HG02840 (cell line): ENCODE measurements around the gene UBE2L5.

Experiments
- ATAC-seq: cut with Tn5 transposase; IDR thresholded peaks from one replicate; pipeline ENCODE4 v1.9.1; 2021; ENCODE audit warnings: mild to moderate bottlenecking, moderate library complexity, moderate number of reproducible peaks; ENCODE audit not compliant: unreplicated experiment, low FRiP score

UBE2L5 gene

DNA sequence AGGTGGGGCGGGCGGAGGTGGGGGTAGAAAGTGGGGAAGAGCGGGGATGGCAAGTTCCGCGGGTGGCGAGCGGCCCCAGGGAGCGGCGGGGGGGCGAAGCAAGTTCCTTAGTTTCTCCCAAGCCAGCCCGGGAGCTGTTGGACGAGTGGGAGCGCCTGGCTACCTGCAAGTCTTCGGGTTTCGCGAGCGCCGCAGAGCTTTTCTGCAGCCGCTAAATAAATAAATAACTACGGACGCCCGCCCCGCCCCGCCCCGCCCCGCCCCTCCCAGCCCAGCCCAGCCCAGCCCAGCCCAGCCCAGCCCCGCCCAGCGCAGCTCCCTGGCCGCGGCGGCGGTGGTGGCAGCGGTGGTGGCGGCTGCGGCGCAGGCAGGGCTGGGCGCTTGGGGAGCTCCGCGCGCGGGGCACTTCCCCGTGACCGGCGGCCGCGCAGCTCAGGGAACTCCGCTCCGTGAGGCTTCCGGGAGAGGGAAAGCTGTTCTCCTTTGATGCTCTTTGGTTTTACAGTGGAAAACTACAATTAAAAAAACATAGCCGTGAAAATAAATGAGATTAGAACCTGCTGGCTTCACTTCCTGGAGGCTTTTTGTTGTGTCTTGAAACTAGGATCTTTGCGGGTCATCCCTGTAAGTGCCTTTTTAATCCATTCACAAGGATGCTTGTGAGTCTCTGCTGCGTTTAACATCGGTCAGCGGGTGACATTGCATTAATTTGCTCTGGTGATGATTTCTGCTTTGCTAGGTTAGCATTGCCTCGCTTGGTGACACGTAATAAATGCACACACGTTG lies at the start of gene UBE2L5:
Gene UBE2L5 (plus strand): TSS at position 440 of the 786 bp plus-strand sequence. CDS start 5,498 bp downstream, outside the sequence.
- peak; percentile 62 for ATAC-seq

DNA sequence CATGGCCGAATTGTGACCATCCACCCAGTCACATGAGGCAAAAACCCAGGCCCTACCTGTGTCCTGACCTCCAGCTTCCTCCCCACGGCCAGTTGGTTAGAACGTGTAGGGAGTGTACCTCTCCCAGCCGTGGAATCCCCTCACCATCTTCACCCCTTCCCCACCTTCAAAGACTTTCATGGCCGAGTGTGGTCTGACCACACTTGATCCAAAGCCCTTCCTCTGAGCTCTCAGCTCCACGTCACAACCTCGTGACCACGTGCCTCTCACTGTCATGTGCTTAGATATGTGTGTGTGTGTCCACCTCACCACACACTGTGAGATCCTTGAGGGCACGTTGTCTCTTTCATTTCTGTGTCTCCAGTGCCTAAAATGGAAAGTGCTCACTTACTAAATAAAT lies 48.6 kb upstream of the UBE2L5 start:
- no peak for ATAC-seq

DNA sequence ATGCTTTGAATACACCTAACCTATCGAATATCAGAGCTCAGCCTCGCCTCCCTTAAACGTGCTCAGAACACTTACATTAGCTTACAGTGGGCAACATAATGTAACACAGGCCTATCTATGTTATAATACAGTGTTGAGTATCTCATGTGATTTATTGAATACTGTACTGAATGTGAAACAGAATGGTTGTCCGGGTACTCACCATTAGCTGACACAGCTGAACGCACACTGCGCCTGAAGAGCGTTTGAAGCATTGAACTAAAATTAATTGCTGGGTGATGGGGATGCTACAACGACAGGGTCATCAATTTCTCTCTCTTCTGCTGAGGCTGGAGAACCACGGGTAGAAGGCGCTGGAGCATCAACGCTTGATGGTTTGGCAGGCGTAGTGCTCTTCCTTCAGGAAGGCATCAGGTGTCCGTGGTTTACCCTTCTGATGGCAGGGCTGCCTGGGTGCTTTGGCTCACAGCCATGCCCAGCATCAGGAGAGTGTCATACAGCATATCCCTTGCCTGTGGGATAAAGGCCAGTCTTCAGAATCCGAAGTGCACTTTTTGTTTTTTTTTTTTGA lies 46.9 kb upstream of the UBE2L5 start:
- no peak for ATAC-seq

DNA sequence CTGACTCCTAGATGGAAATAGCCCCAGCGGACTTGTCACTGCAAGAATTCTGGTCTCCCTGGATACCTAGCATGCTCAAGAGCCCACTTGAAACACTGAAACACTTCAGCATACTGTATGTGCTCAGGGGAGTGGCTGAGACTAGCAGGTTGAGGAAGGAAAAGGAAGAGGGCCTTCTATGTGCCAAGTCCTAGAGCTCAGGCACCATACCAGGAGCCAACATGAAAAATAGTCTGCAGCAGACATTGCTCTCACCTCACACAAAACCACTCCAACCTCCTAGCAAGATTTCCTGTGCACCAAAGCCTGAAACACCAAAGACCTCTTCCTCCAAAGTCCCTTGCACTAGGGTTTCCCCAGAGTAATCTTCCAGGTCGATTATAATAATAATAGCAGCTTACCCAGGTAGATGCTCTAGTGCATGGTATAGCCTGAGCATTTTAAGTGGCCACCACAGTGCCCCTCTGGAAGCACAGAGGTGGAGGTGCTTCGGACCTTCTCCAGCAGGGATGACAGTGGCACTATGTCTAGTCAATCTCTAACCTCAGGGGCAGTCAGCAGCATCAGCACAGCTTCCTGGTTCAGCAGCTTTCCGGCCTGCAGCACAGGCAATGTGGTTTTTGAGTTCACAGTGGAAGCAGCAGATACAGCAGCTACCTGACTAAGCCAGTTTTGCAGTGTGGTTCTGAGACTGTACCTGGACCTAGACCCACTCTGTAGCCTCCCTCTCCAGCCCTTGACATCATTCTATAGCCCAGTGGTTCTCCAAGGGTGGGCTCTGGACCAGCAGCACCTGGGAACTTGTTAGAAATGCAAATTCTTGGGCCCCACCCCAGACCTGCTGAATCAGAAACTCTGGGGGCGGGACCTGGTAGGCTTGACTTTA lies 45.6 kb upstream of the UBE2L5 start:
- peak; percentile 51 for ATAC-seq

DNA sequence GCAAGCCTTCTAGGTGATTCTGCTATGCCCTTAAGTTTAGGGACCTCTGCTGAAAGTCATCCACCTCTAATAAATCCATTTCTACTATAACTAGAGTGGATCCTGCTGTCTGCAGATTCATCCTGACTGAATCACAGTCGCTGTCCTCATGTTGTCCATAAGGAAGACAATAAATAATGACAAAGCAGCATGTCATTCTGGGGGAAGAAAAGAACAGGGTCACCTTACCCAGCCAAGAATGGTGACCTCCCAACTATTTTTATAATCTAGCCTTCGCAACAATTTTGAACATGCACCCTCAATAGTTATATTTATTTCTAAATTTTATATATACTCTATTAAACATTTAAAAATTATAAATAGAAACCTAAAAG lies 45.0 kb upstream of the UBE2L5 start:
- ATAC-seq: no peak

DNA sequence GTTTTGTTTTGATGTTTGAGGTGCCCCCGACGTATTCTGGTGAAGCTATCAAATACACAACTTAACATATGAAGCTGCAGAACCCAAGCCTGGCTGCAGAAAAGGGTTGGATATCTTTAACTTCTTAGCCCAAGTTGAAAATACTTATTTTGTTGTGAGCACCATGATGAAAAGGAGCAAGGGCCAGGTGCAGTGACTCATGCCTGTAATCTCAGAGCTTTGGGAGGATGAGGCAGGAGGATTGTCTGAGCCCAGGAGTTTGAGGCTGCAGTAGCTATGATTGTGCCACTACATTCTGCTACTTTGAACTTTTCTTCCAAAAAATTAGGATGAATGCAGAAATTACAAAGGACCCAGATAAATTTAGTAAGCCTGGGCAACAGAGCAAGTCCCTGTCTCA lies 44.1 kb upstream of the UBE2L5 start:
- no peak for ATAC-seq

DNA sequence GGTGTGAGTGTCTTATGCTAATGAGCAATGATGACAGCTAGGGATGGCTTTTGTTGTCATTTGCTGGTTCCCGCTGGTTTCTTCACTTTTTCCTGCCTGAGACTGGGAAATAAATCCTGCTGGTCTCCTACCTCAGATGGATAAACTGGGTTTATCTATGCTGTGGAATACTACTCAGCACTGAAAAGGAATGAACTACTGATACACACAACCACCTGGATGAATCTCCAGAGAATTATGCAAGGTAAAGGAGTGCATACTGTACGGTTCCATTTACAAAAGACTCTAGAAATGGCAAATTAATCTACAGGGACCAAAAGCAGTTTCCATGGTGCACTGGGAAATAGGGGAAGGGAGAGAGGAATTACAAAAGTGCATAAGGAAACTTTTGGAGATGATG lies 41.2 kb upstream of the UBE2L5 start:
- no peak for ATAC-seq

DNA sequence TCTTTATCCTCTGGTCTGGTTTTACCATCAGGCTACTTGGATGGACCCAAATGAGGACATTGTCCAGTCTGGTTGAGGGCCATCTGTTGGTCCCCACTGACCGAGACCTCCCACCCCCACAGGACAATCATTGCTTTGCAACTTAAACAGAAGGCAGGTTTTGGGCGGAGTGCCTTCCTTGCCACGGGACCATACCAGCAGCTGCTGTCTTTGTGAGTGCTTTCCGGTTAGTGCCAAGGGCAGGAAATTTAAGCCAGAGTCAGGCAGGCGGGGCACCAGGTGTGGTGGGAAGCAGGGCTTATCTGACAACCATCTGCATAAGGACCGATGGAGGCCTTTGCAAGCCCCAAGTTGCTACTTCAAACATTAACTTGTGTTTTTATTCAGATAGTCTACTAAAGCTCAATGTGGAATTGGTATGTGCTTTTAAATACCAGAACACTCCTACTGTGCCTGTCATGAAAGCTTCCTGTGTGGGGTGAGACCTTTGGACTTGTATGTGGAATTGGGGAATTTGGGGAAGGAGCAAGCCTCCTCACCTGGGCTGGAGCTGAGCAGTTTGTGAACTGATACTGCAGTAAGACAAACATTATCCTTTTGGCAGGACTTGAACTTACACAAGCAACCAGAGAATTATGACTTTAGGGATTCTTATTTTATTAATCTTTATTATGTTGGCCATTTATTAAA lies 39.3 kb upstream of the UBE2L5 start:
- ATAC-seq: no peak

DNA sequence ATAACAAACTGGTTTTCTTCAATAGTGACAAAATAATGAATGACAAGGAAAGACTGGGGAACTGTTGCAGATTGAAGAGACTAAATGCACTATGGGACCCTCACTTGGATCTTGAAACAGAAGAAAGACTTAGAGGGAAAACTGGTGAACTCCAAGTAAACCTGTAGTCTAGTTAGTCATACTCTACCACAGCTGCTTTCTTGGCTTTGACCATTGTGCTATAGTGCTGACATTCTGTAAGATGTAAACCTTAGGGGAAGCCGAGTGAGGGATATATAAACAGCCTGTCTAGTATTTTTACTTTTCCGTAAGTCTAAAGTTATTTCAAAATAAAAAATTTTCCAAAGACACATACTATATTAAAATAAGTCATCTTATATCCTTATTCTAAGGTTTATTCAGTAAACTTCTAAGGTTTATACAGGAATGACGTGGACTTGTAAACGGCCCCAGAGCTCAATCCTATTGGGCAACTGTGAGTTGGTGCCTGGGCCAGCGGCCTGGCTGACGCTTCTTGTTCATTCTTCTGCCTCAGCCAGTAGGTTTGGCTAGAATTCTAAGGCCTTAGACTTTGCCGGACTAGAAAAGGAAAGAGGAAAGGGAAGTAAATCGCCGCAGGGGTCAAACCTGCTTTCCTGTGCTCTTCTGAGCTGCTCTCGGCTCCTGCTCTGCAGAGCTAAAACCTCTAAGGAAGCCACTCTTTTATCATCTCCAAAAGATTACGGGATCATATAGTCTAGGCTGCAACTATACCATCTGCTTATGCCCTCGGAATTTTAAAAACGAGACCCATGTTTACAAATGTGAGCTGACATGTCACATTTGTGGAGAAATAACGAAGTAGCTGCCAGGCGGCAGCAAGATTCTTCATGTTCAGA lies 33.6 kb upstream of the UBE2L5 start:
- ATAC-seq: no peak

DNA sequence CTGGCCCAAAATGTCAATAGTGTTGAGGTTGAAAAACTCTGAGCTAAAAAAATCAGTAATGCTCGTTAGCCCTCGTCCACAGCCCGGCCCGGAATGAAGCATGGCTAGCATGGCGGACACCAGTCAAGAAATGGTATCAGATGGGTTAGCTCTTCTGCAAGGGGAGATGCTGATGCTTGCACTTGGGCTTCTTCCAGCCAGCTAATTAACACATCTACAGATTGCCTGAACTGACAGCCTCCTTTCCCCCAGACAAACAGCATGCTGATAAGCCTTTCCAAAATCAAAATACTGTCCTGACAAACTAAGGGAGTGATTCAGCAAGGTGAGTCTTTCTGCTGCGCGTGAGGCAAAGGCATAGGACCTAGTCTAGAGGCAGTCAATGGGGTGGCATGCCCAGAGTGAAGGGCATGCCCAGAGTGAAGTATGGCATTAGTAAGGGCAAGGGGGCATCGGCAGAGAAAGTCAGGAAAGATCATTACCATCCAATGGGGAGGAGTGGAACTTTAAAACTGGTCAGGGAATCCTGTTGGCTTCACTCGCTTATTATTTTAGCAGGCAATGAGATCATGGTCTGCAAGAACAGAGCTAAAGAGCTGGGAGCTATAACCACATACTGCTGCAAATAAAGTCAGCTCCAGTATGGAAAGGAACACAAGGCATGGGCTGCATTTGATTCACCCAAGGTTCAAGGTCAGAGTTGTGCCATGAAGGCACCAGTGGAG lies 30.2 kb upstream of the UBE2L5 start:
- no peak for ATAC-seq

DNA sequence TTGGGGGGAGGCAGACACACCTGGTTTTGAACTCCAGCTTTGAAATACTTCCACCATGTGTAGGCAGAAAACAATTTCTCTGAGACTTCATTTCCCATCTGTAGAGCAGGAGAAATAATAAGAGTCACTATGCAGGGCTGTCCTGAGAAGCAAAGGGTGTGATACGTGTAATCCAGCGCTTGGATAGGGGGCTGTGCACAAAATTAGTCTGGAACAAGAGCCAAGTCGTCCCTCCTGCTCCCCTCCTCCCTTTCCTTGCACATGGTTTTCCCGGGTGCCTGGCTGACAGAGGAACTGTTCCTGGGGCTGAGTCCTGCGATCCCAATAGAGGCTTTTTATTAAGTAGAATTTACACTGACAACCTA lies 29.6 kb upstream of the UBE2L5 start:
- ATAC-seq: no peak

DNA sequence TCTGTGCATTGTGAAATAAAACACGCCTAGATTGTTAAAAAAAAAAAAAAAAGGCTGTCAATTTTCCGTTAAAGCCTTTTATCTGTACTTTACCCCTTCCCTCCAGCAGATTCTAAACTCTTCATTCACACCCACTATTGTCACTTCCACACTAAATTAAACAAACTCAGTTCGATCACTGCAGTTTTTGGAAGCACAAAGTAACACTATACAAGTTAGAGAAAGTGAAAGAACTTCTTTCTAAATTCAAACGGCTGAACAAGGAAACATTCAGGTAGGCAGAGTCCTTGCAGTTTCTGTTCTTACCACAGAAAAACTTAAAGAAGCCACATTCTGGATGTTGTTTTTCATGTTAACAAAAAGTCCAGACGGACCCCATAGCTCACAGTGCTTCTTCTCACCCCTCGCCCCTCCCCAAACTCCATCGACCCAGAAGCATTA lies 27.5 kb upstream of the UBE2L5 start:
- ATAC-seq: peak; percentile 42

DNA sequence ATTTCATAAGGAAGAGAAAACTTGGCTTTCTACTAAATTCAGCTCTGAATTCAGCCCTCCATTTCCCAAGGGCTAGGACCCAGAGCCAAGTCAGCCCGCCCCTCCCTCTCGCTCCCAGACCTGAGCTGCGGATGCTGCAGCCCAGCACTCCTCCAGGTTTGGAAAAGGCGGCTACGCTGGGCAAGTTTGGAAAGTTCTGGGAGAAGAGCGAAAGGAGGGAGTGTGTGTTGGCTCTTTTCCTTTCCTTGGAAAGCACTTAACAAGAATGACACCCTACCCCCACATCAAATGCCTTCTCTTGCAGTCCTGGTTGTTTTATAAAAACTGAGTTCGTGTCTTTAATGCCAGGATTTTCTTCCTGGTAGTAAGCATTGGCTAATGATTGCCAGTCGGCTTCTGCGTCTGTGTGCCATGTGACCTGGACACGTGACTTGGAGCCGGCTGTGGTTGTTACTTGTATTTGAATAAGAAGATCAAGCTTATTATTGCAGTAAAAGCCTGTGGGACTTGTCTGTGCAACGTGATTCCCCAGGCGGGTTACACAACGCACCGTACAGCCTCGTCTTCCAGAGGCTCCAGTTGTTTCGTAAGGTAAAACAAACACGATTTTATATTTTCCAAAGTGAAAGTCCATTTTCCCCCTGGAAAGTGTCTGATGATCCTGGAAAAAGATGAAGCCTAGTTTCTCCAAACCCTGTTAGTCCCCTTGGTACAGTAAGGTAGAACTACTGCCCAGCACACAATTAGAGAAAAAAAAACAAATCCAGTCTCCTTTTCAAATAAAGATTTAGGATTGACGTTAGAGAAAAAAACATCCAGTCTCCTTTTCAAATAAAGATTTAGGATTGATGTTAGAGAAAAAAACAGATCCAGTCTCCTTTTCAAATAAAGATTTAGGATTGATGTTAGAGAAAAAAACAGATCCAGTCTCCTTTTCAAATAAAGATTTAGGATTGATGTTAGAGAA lies 26.8 kb upstream of the UBE2L5 start:
- peak; percentile 57 for ATAC-seq

DNA sequence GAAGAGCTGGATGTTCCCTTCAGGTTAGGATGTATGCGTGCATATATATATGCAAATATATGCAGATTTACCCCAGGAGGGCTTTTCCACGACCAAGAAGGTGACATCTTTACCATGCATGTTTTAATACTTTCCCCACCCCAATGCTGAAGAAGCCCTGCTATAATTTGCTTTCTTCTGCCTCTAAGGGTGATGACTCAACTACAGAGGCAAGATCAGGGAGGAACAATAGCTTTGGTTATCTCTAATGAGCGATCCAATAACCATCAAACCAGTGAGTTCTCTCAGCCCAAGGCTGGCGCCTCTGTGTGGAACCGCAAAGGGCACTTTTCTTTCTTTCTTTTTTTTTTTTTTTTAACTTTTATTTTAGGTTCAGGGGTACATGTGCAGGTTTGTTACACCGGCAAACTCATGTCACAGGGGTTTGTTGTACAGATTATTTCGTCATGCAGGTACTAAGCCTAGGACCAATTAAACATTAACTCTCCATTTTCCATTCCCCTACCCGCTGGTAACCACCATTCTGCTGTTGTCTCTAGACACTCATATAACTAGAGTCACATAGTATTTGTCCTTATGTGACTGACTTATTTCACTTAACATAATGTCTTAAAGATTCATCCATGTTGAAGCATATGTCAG lies 25.7 kb upstream of the UBE2L5 start:
- ATAC-seq: no peak

DNA sequence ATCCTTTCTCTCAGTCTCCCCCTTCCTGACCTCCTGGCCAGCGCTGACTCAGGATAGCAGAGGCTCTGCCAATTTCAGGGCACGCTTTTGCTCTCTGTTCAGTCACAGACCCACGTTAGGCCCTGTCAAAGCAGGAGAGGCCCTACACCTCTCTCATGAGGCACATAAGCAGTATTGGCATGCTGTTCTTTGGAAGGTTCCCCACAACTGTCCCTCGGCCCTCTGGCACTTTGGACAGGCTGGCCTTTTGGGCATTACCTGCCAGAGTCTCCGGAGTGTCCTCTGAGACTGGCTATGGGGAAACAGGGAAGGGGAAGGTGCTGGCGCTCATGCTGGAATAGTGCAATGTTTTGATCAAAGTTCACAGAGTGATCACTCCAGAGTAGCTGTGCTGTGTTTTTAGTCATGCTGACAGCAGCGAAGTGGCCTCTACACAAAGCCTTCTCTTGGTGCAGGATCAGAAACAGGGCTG lies 23.7 kb upstream of the UBE2L5 start:
- ATAC-seq: no peak

DNA sequence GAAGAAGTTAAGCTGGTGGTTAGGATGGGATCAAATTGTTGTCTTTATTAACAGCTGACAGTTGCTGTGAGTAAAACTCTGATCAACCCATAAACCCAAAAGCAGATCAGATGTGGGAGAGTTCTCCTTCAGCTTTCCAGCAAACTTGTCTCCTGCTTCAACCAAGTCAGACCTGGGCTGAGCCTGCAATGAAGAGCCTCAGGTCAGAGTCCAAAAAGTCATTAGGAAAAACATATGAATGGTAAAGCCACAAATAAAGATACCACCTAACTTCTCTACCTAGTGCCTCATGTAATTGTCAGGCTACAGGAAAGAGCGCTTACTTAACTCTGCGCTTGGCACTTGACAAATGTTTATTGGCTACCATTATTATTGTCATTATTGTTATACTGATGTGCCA lies 21.9 kb upstream of the UBE2L5 start:
- ATAC-seq: no peak

DNA sequence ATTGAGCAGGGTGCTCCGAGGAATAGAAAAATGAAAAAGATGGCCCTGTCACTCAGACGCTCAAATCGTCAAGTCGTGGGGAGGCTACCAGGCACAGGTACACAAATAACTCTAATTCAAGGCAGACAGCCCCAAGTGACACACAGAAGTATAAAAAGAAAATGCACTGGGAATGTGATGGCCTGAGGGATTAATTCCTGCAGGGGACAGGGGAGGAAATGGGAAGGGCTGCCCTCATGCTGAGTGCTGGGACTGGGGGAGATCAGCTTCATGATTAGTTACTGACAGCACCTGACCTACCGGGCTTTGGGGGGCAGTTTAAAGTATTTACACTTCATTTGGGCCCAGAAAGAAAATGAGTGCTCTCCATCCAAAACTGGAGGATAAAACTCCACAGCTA lies 20.9 kb upstream of the UBE2L5 start:
- ATAC-seq: no peak
